ENCODE results near the gene HNRNPA3.

The HNRNPA3 gene

GRCh38 chr2:177268187-177268871 is 55.7 kb downstream of the HNRNPA3 start:
- H3K9me3 ChIP-seq (ENCODE audit: control insufficient read depth, insufficient read depth, low read length), result no peaks in the 10 kb centered on the region
- peaks cover 12% of the 10 kb centered on the region for H3K4me1 ChIP-seq (ENCODE audit: control insufficient read depth, low read length)
- no peaks in the 10 kb centered on the region for H3K27me3 ChIP-seq (ENCODE audit: control insufficient read depth, low read length)
- H4K20me1 ChIP-seq (ENCODE audit: control insufficient read depth, insufficient read depth, low read depth, low read length), result no peaks in the 10 kb centered on the region
- no peak overlapping the region for H3K4me2 ChIP-seq (ENCODE audit: low read length)
- H3F3A ChIP-seq (ENCODE audit: control insufficient read depth, insufficient read depth), result no peaks in the 10 kb centered on the region
- no peak overlapping the region for H3K27ac ChIP-seq (ENCODE audit: low read depth, low read length)
- H3K36me3 ChIP-seq (ENCODE audit: control insufficient read depth, low read length), result peaks cover 7% of the 10 kb centered on the region
- H3K79me2 ChIP-seq (ENCODE audit: control insufficient read depth, low read length), result peaks cover 12% of the 10 kb centered on the region
- TF ChIP-seq CTCF (IDR thresholded peaks at IDR 0.05; ENCODE audit: low read depth, low read length, poor library complexity, severe bottlenecking) (no peak), EZH2phosphoT487 (IDR thresholded peaks at IDR 0.05; ENCODE audit: borderline replicate concordance, low read length) (no peak)
- no peaks in the 10 kb centered on the region for H3K9me2 ChIP-seq (replicated peaks; ENCODE audit: control insufficient read depth, low read length)
- H3K4me3 ChIP-seq (ENCODE audit: low read length), result no peak overlapping the region

- H3K27me3 ChIP-seq (ENCODE audit: control insufficient read depth, low read length), result no peaks in the 10 kb centered on the region
- H3K4me1 ChIP-seq (ENCODE audit: control insufficient read depth, low read length), result peaks cover 12% of the 10 kb centered on the region
- H3K4me2 ChIP-seq (ENCODE audit: low read length), result no peak overlapping the region
- no peaks in the 10 kb centered on the region for H3K9me3 ChIP-seq (ENCODE audit: control insufficient read depth, insufficient read depth, low read length)
- H3K27ac ChIP-seq (ENCODE audit: low read depth, low read length), result no peak overlapping the region
- TF ChIP-seq CTCF (IDR thresholded peaks at IDR 0.05; ENCODE audit: low read depth, low read length, poor library complexity, severe bottlenecking) (no peak), EZH2phosphoT487 (IDR thresholded peaks at IDR 0.05; ENCODE audit: borderline replicate concordance, low read length) (no peak)
- no peaks in the 10 kb centered on the region for H3F3A ChIP-seq (ENCODE audit: control insufficient read depth, insufficient read depth)
- H3K36me3 ChIP-seq (ENCODE audit: control insufficient read depth, low read length), result peaks cover 5% of the 10 kb centered on the region
- no peaks in the 10 kb centered on the region for H3K9me2 ChIP-seq (replicated peaks; ENCODE audit: control insufficient read depth, low read length)
- H3K79me2 ChIP-seq (ENCODE audit: control insufficient read depth, low read length), result peaks cover 6% of the 10 kb centered on the region
- no peak overlapping the region for H3K4me3 ChIP-seq (ENCODE audit: low read length)
- no peaks in the 10 kb centered on the region for H4K20me1 ChIP-seq (ENCODE audit: control insufficient read depth, insufficient read depth, low read depth, low read length)
These were observed 56.3 kb downstream of the HNRNPA3 start for GRCh38 chr2:177268901-177269300.

GRCh38 chr2:177270531-177270930 is 57.9 kb downstream of the HNRNPA3 start:
- TF ChIP-seq CTCF (IDR thresholded peaks at IDR 0.05; ENCODE audit: low read depth, low read length, poor library complexity, severe bottlenecking), result no peak
- no peak for TF ChIP-seq EZH2phosphoT487 (IDR thresholded peaks at IDR 0.05; ENCODE audit: borderline replicate concordance, low read length)
- no peaks in the 10 kb centered on the region for H3K36me3 ChIP-seq (ENCODE audit: control insufficient read depth, low read length)

More at GRCh38 chr2:177270531-177270930, 57.9 kb downstream of the HNRNPA3 start:
- H3K4me3 ChIP-seq (ENCODE audit: low read length), result no peak overlapping the region
- H3K27me3 ChIP-seq (ENCODE audit: control insufficient read depth, low read length), result no peaks in the 10 kb centered on the region
- H3F3A ChIP-seq (ENCODE audit: control insufficient read depth, insufficient read depth), result no peaks in the 10 kb centered on the region
- no peak overlapping the region for H3K4me2 ChIP-seq (ENCODE audit: low read length)
- H3K9me2 ChIP-seq (replicated peaks; ENCODE audit: control insufficient read depth, low read length), result no peaks in the 10 kb centered on the region
- no peaks in the 10 kb centered on the region for H3K9me3 ChIP-seq (ENCODE audit: control insufficient read depth, insufficient read depth, low read length)
- no peak overlapping the region for H3K27ac ChIP-seq (ENCODE audit: low read depth, low read length)
- no peaks in the 10 kb centered on the region for H4K20me1 ChIP-seq (ENCODE audit: control insufficient read depth, insufficient read depth, low read depth, low read length)
- no peaks in the 10 kb centered on the region for H3K79me2 ChIP-seq (ENCODE audit: control insufficient read depth, low read length)
- peaks cover 10% of the 10 kb centered on the region for H3K4me1 ChIP-seq (ENCODE audit: control insufficient read depth, low read length)
